ENCODE data around the gene MYO7B.

The MYO7B gene

GRCh38 chr2:127611076-127611925 is 75.8 kb downstream of the MYO7B start:
- no peak for FAIRE-seq

GRCh38 chr2:127612111-127612822 is 76.8 kb downstream of the MYO7B start:
- FAIRE-seq, result no peak

- no peak for FAIRE-seq
Observed at GRCh38 chr2:127614246-127614645, 78.8 kb downstream of the MYO7B start.

GRCh38 chr2:127614731-127615130 is 79.2 kb downstream of the MYO7B start:
- FAIRE-seq, result no peak

GRCh38 chr2:127615511-127616166 is 80.2 kb downstream of the MYO7B start:
- FAIRE-seq, result no peak

GRCh38 chr2:127618551-127619202 is 83.2 kb downstream of the MYO7B start:
- FAIRE-seq, result no peak

GRCh38 chr2:127619203-127619590 is 83.7 kb downstream of the MYO7B start:
- no peak for FAIRE-seq

GRCh38 chr2:127619877-127620705 is 84.6 kb downstream of the MYO7B start:
- no peak for FAIRE-seq

- no peak for FAIRE-seq
Observed at GRCh38 chr2:127620866-127621265, 85.4 kb downstream of the MYO7B start.

GRCh38 chr2:127621981-127622431 is 86.5 kb downstream of the MYO7B start:
- no peak for FAIRE-seq

- no peak for FAIRE-seq
Observed at GRCh38 chr2:127622561-127623387, 87.3 kb downstream of the MYO7B start.

GRCh38 chr2:127623388-127624319 is 88.2 kb downstream of the MYO7B start:
- no peak for FAIRE-seq

- FAIRE-seq, result no peak
Observed at GRCh38 chr2:127624320-127624755, 88.9 kb downstream of the MYO7B start.

GRCh38 chr2:127624756-127625571 is 89.5 kb downstream of the MYO7B start:
- FAIRE-seq, result no peak

- FAIRE-seq, result no peak
Observed at GRCh38 chr2:127625572-127625951, 90.1 kb downstream of the MYO7B start.

- no peak for FAIRE-seq
Observed at GRCh38 chr2:127626175-127626574, 90.7 kb downstream of the MYO7B start.

- FAIRE-seq, result no peak
Observed at GRCh38 chr2:127626917-127627739, 91.6 kb downstream of the MYO7B start.

Data from endometrium (tissue), 2 donors.